Measurements from ENCODE around the gene CSF2RB.

- TF ChIP-seq MXD4 (CRISPR knock-in tag; IDR thresholded peaks at IDR 0.05; ENCODE audit: borderline replicate concordance) (no peak), CTCF (IDR thresholded peaks at IDR 0.05) (no peak), STAT6 (CRISPR knock-in tag; conservative IDR thresholded peaks at IDR 0.05; ENCODE audit: low read depth) (no peak), CREB1 (CRISPR knock-in tag; IDR thresholded peaks at IDR 0.05) (no peak), IRF2 (CRISPR knock-in tag; IDR thresholded peaks at IDR 0.05; ENCODE audit: borderline replicate concordance, low read depth) (no peak), ATF2 (CRISPR knock-in tag; IDR thresholded peaks at IDR 0.05; ENCODE audit: borderline replicate concordance, low read depth) (no peak), FOXP1 (CRISPR knock-in tag; IDR thresholded peaks at IDR 0.05; ENCODE audit: borderline replicate concordance) (no peak), ETV6 (CRISPR knock-in tag; IDR thresholded peaks at IDR 0.05) (no peak), E2F4 (CRISPR knock-in tag; IDR thresholded peaks at IDR 0.05; ENCODE audit: borderline replicate concordance, low read depth) (no peak), USF2 (CRISPR knock-in tag; IDR thresholded peaks at IDR 0.05) (no peak), FOXJ3 (CRISPR knock-in tag; IDR thresholded peaks at IDR 0.05; ENCODE audit: borderline replicate concordance) (no peak), ATF3 (CRISPR knock-in tag; conservative IDR thresholded peaks at IDR 0.05) (no peak), HMGXB4 (CRISPR knock-in tag; IDR thresholded peaks at IDR 0.05) (no peak), USF1 (CRISPR knock-in tag; IDR thresholded peaks at IDR 0.05) (no peak)
These were observed 21.2 kb downstream of the CSF2RB start for GRCh38 chr22:36934418-36935312.
